Suprapubic skin (tissue), 4 donors: ENCODE measurements around the gene PPP2R2C.

Experiments
- CTCF ChIP-seq, 2 donors: fragments of 200-600 bp in 1 of 2; fragments of 450-650 bp in 1 of 2; sonication (generic) in 1 of 2; IDR thresholded peaks; one replicate each; pipeline ENCODE4 v1.5.1; 2016 to 2019; ENCODE audit warnings: antibody characterized with exemption in 2 of 2, mild to moderate bottlenecking in 1 of 2, moderate library complexity in 1 of 2
- POLR2A ChIP-seq, 2 donors: fragments of 450-650 bp; IDR thresholded peaks; one replicate each; pipeline ENCODE4 v1.6.1; 2017; ENCODE audit warnings: antibody characterized with exemption in 2 of 2, mild to moderate bottlenecking in 2 of 2, moderate library complexity in 2 of 2
- POLR2AphosphoS5 ChIP-seq, 3 donors: sonication (generic); formaldehyde crosslinking; IDR thresholded peaks; one replicate each; pipeline ENCODE4 v1.6.1; 2017; ENCODE audit warnings: antibody characterized with exemption in 3 of 3

- TF ChIP-seq CTCF (IDR thresholded peaks at IDR 0.05) (no peak), POLR2AphosphoS5 (IDR thresholded peaks at IDR 0.05) (no peak), POLR2A (IDR thresholded peaks at IDR 0.05) (no peak)
These were observed 25.6 kb downstream of the PPP2R2C start for GRCh38 chr4:6446538-6447451.
